ENCODE data around the gene PIN4. TPM values are rescaled to one million over a fixed set of nuclear protein-coding genes. Genes with fewer than 3 reads are reported as not detected.
A peak's percentile ranks its signal among the peaks of the same experiment; 100 is the strongest.

PIN4 gene
- total RNA-seq, 4 donors from 2014 or later, result 4.6 to 12.4 (median 6.5) TPM; not detected in 1

DNA sequence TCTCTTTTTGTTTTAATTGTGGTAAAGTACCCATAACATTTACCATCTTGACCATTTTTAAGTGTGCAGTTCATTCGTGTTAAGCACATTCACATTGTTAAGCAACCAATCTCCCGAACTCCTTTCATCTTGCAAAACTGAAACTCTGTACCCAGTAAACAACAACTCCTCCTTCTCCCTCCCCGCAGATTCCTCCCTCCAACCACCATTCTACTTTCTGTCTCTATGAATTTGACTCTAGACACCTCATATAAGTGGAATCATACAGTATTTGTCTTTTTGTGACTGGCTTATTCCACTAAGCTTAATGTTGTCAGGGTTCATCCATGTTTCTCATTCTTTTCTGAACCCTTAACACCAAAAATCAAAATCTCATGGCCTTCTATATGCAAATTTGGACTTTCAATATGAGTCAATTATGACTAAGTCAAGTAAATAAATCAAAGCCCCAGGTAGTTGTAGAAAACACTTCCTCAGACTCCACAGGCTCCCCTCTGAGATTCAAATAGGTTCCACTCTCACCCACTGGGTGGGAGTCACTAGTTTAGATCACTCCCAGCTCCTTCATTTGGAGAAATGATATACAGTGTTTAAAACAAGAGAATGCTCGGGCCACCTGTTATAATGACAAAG lies 40.1 kb upstream of the PIN4 start:
- WGBS, 2 donors, result 64 to 75% methylated on average over 4 of the region's 4 CpGs
- H3K4me3 ChIP-seq (ENCODE audit: low read depth, poor library complexity, severe bottlenecking), result no peak overlapping the region
- intact Hi-C loops (cut with DNase I; ENCODE audit: low total_unique reads), result no loop called here
- no peak for DNase-seq (ENCODE audit: low spot score in 2 of 2)
- TF ChIP-seq CTCF (IDR thresholded peaks at IDR 0.05), result no peak
- no peak for TF ChIP-seq POLR2A (IDR thresholded peaks at IDR 0.05)

DNA sequence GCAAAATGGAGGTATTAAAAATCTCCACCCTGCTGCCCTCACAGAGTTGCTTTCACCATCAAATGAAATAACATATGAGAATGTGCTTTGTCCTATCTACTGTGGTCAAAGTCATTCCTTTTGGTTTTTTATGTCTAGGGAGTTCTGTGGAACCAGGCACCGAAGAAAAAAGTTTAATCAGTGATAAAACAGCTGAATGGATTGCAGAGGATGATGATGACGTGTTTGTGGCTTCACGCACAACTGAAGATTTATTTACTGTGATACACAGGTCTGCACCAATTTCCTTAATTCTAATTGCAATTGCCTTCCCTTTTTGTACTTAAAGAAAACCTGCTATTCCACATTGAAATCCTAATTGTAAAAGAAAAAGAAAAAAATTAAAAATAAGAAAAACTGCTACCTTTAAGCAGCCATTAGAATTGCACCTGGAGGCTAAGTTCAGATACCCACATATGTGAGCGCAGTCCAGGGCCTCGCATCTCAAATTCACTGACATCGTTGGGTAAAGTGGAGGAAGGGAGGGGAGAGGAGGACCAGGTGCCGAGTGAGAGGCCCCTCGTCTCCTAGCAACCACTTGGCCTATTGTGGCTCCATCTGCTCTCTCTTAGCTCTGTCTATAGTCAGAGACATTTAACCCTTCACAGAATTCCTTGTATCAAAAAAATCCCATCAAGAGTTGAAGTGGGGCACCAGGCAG lies 39.3 kb upstream of the PIN4 start:
- 59 to 78% methylated on average over 8 of the region's 8 CpGs for WGBS, 2 donors
- peak in 1 of 2 donors; percentile 37 for DNase-seq (ENCODE audit: low spot score in 2 of 2)
- no peak for TF ChIP-seq POLR2A (IDR thresholded peaks at IDR 0.05)
- TF ChIP-seq CTCF (IDR thresholded peaks at IDR 0.05), result no peak
- intact Hi-C loops (cut with DNase I; ENCODE audit: low total_unique reads), result no loop called here
- no peak overlapping the region for H3K4me3 ChIP-seq (ENCODE audit: low read depth, poor library complexity, severe bottlenecking)

- DNase-seq (ENCODE audit: low spot score in 2 of 2), result peak in 1 of 2 donors; percentile 70
- WGBS, 2 donors, result 67 to 78% methylated on average over 11 of the region's 11 CpGs
- H3K4me3 ChIP-seq (ENCODE audit: low read depth, poor library complexity, severe bottlenecking), result no peak overlapping the region
- no peak for TF ChIP-seq CTCF (IDR thresholded peaks at IDR 0.05)
- no peak for TF ChIP-seq POLR2A (IDR thresholded peaks at IDR 0.05)
- intact Hi-C loops (cut with DNase I; ENCODE audit: low total_unique reads), result no loop called here
Observed at GRCh38 chrX:72142794-72143608, 38.6 kb upstream of the PIN4 start.

GRCh38 chrX:72143609-72143907 lies 38.0 kb upstream of the PIN4 start:
- H3K4me3 ChIP-seq (ENCODE audit: low read depth, poor library complexity, severe bottlenecking), result no peak overlapping the region
- intact Hi-C loops (cut with DNase I; ENCODE audit: low total_unique reads), result no loop called here
- DNase-seq (ENCODE audit: low spot score in 2 of 2), result no peak
- WGBS, 2 donors, result 70 to 74% methylated on average over 2 of the region's 2 CpGs
- TF ChIP-seq CTCF (IDR thresholded peaks at IDR 0.05), result no peak
- no peak for TF ChIP-seq POLR2A (IDR thresholded peaks at IDR 0.05)

DNA sequence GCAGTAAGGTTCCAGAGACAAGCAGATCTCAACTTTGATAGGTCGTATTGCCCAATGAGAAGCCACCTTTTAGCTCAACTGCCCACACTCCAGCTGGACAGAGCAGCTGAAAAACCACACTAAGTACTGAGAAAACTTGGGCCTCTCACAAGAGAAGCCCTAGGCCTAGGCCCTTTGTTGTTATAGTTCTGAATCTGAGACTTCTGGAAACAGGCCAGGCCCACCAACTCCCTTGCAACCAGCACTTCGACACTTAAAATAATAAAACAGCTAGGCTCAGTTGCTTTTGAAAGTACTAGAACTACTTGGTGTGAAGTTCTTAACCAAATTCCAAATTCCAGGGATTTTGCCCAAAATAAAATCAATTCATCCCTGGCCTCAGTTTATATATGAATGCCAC lies 36.4 kb upstream of the PIN4 start:
- H3K4me3 ChIP-seq (ENCODE audit: low read depth, poor library complexity, severe bottlenecking), result no peak overlapping the region
- peak in 1 of 2 donors; percentile 10 for DNase-seq (ENCODE audit: low spot score in 2 of 2)
- 40 to 43% methylated on average over 2 of the region's 2 CpGs for WGBS, 2 donors
- TF ChIP-seq CTCF (IDR thresholded peaks at IDR 0.05), result no peak
- no peak for TF ChIP-seq POLR2A (IDR thresholded peaks at IDR 0.05)
- intact Hi-C loops (cut with DNase I; ENCODE audit: low total_unique reads), result no loop called here

Data from lower leg skin (tissue), 4 donors.